Neuron (in vitro differentiated cells): ENCODE results near the gene AHRR.
A peak's percentile ranks its signal among the peaks of the same experiment; 100 is the strongest.

Experiments
- H2AFZ ChIP-seq: one replicate; pipeline ENCODE4 v1.6.1; 2013; ENCODE audit warnings: low read depth, mild to moderate bottlenecking, inconsistent platforms, low read length, moderate library complexity
- H3K27me3 ChIP-seq: one replicate; pipeline ENCODE4 v1.6.1; 2013; ENCODE audit warnings: low read length; ENCODE audit not compliant: insufficient read depth
- H3K36me3 ChIP-seq: one replicate; pipeline ENCODE4 v1.6.1; 2013; ENCODE audit warnings: low read length; ENCODE audit not compliant: insufficient read depth
- H3K4me1 ChIP-seq: one replicate; pipeline ENCODE4 v1.6.1; 2013; ENCODE audit warnings: low read length; ENCODE audit not compliant: insufficient read depth
- H3K4me3 ChIP-seq: 2 replicates; pipeline ENCODE4 v1.5.1; 2013; ENCODE audit warnings: mild to moderate bottlenecking, low read length, moderate library complexity
- H3K9me3 ChIP-seq: one replicate; pipeline ENCODE4 v1.6.1; 2013; ENCODE audit warnings: low read length

AHRR gene

DNA sequence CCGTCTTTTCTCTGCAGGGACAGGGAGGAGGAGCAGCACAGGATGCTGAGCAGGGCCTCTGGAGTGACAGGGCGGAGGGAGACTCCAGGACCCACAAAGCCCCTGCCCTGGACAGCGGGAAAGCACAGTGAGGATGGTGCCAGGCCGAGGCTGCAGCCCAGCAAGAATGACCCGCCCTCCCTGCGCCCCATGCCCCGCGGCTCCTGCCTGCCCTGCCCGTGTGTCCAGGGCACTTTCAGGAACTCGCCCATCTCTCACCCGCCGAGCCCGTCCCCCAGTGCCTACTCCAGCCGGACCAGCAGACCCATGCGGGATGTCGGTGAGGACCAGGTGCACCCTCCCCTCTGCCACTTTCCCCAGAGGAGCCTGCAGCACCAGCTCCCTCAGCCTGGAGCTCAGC, 112.3 kb downstream of the AHRR start:
- no peak overlapping the region for H3K4me3 ChIP-seq
- no peaks in the 10 kb centered on the region for H3K36me3 ChIP-seq

DNA sequence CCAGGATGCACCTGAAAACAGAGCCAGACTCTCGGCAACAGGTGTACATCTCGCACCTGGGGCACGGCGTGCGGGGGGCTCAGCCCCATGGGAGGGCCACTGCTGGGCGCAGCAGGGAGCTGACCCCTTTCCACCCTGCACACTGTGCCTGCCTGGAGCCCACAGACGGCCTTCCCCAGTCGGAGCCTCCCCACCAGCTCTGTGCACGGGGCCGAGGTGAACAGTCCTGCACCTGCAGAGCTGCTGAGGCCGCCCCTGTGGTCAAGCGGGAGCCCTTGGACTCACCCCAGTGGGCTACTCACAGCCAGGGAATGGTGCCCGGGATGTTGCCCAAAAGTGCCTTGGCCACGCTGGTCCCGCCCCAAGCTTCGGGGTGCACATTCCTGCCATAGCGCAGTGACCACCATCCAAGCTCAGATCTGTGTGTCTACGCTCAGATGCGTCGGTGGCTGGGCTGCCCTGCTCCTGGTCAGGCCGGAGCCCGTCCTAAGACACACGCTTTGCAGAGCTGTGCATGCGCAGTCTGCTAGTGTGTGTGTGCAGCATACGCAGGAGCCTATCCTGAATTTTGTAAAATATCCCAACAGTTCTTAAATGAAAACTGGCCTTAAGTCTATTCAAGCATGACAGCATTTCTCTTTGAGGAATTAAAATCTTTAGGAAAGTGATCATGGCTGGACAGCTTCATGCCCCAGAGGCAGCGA, 113.1 kb downstream of the AHRR start:
- no peak overlapping the region for H3K4me3 ChIP-seq
- H2AFZ ChIP-seq = no peak overlapping the region
- H3K4me1 ChIP-seq = peaks cover 15% of the 10 kb centered on the region
- no peaks in the 10 kb centered on the region for H3K27me3 ChIP-seq
- H3K36me3 ChIP-seq = no peaks in the 10 kb centered on the region
- H3K9me3 ChIP-seq = no peaks in the 10 kb centered on the region

More for the DNA sequence above, 112.3 kb downstream of the AHRR start:
- Histone ChIP-seq H3K4me1 (peaks cover 10% of the 10 kb centered on the region), H3K27me3 (no peaks in the 10 kb centered on the region), H3K9me3 (peaks cover 1% of the 10 kb centered on the region), H2AFZ (no peak overlapping the region)

DNA sequence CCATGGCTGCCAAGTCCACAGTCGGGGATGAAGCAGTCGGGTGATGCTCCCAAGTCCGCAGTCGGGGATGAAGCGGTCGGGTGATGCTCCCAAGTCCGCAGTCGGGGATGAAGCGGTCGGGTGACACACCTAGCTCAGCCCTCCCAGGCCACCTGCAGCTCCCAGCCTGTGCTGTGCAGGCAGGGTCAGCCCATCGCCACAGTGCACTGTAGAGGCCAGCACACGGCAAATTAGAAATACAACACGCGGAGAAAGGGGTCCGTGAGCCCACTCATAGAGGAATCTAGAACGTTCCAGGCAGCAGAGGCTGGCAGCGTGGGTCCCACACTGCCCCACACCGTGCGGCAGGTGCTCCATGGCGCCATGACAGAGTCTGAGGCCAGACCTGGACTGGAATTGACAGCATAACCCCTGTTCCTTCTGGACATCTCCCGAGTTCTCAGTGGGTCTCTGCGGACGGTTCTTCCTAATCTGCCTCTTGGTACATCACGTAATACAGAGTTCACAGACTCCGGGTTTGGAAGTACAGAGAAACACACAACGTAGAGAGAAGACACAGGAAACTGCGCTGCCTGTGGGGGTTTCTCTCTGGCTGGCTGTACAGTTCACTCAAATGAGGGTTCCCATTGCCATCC, 113.8 kb downstream of the AHRR start:
- Histone ChIP-seq H3K27me3 (no peaks in the 10 kb centered on the region), H3K36me3 (no peaks in the 10 kb centered on the region), H2AFZ (no peak overlapping the region), H3K4me3 (no peak overlapping the region), H3K9me3 (no peaks in the 10 kb centered on the region), H3K4me1 (peaks cover 22% of the 10 kb centered on the region)

DNA sequence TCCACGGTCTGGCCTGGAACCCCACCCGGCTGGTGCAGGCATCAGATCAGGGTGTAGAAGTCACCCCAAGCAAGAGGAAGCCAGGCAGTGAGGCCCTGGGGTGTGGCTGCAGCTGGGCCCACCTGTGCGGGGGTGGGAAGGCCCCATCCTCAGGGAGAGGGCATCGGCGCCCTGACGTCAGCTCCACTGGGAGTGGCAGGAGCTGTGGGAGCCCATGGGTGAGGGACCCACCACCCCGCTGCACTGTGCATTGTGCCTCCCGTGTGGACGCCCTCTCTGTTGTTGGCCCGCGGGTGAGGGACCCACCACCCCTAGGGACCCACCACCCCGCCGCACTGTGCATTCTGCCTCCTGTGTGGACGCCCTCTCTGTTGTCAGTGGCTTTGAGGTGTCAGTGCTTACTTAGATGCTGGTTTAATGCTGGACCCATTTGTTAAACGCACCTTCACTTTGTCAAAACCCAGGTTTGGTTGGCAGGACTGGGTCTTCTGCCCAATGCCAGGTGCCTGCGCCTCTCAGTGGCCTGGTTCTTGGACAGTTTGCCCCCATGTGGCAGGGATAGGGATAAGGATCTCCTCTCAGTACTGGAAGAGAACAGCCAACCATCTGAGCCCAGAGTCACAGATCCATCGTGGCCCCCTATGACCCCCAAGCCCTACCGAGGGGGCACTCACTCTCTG, 114.6 kb downstream of the AHRR start:
- Histone ChIP-seq H3K4me3 (no peak overlapping the region), H3K9me3 (no peaks in the 10 kb centered on the region), H2AFZ (no peak overlapping the region), H3K27me3 (no peaks in the 10 kb centered on the region), H3K36me3 (no peaks in the 10 kb centered on the region), H3K4me1 (peaks cover 25% of the 10 kb centered on the region)

DNA sequence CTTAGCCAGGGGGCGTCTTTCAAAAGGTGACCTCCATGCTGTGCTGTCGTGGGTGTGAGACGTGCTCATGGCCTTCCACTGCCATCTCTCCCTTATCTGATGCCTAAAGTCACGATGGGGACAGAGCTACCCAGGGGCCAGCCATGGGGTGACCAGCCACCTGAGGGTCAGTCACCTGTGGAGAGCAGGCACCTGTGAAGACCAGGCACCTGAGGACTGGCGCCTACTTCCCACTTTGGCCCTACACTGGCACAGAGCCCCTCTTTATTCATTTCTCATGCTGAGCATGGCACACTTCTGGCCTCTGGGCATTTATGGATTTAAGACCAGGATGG, 115.1 kb downstream of the AHRR start:
- no peaks in the 10 kb centered on the region for H3K9me3 ChIP-seq

DNA sequence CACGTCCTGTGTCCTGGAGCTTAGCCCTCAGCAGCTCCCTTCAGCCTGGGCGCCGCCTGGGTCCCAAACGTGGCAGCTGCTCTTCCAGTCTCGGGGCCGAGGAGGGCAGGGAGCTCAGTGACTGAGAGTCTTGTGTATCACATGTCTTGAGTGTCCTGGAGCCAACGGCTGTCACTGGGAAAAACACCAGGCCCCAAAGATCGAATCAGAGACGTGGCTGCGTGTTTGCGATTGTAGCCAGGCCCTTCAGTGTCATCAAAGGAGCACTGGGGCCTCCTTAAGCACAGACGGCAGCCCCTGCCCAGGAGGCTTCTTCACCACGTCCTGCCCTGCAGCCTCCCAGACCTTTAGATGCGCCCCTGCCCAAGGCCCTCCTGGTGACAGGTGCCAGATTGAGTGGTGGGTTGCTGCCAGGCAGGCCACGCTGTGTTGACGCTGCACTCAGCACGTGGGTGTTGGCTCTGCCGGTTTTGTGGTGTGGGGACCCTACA, 115.8 kb downstream of the AHRR start:
- no peaks in the 10 kb centered on the region for H3K27me3 ChIP-seq
- H2AFZ ChIP-seq = no peak overlapping the region
- H3K4me1 ChIP-seq = peaks cover 31% of the 10 kb centered on the region
- no peak overlapping the region for H3K4me3 ChIP-seq
- H3K9me3 ChIP-seq = no peaks in the 10 kb centered on the region
- no peaks in the 10 kb centered on the region for H3K36me3 ChIP-seq

More for the DNA sequence above, 115.1 kb downstream of the AHRR start:
- no peak overlapping the region for H3K4me3 ChIP-seq
- peaks cover 25% of the 10 kb centered on the region for H3K4me1 ChIP-seq
- H2AFZ ChIP-seq = no peak overlapping the region
- H3K36me3 ChIP-seq = no peaks in the 10 kb centered on the region
- H3K27me3 ChIP-seq = no peaks in the 10 kb centered on the region

DNA sequence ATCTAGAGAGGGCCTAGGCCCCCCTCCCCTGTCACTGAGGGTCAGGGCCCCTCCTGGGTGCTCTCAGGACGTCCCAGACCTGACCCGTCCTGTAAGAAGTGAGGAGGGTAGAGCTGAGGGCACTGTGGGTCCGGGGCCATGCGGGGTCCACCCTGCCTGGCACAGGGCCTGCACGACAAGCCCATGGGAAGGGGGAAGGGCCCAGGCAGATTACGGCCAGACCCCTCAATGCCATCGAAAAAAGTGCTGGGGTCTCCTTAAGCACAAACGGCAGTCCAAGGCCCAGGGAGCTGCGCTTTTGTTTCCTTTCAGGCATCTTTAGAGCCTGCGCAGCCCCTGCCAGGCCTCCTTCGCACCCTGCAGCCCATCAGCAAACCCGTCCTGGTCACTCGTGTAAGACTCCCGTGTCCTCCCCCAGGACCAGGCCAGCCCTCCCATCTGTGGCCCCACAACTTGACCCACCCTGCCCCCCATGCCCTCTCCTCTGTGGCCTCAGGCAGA, 117.0 kb downstream of the AHRR start:
- no peak overlapping the region for H3K4me3 ChIP-seq
- peaks cover 35% of the 10 kb centered on the region for H3K4me1 ChIP-seq
- H2AFZ ChIP-seq = no peak overlapping the region
- no peaks in the 10 kb centered on the region for H3K27me3 ChIP-seq
- H3K9me3 ChIP-seq = no peaks in the 10 kb centered on the region
- no peaks in the 10 kb centered on the region for H3K36me3 ChIP-seq

DNA sequence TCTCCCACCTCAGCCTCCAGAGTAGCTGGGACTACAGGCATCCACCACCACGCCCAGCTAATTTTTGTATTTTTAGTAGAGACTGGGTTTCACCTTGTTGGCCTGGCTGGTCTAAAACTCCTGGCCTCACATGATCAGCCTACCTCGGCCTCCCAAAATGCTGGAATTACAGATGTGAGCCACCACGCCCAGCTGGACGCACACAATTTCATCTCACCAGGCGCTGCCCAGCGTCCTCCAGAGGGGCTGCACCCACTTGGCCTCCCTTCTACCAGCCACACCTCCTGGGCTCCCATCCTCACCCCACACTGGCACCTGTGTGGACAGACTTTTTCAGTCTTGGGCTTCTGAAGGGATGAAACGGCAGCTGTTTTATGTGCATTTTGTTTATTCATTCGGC, 117.7 kb downstream of the AHRR start:
- Histone ChIP-seq H3K36me3 (no peaks in the 10 kb centered on the region), H3K9me3 (no peaks in the 10 kb centered on the region), H2AFZ (no peak overlapping the region), H3K4me1 (peaks cover 41% of the 10 kb centered on the region), H3K27me3 (no peaks in the 10 kb centered on the region), H3K4me3 (no peak overlapping the region)

DNA sequence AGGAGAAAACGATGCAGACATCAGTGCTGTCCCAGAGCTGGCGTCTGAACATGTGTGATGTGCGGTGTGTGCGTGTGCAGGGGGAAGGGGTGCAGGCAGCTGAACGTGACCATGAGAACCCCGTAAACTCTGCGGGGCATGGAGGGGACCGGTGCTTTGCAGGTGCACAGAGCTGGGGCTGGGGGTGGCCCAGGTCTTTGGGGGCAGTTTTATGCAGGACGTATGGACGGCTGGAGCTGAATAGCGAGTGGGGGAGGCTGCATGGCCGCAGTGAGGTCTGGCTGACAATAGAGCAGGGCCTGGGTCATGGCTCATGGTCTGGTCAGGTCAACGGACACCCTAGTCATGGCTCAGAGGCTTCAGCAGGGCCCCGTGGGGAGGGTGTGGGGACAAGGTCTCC, 118.1 kb downstream of the AHRR start:
- Histone ChIP-seq H3K27me3 (no peaks in the 10 kb centered on the region), H3K4me1 (peaks cover 44% of the 10 kb centered on the region), H3K36me3 (no peaks in the 10 kb centered on the region), H3K4me3 (no peak overlapping the region), H3K9me3 (no peaks in the 10 kb centered on the region), H2AFZ (no peak overlapping the region)

DNA sequence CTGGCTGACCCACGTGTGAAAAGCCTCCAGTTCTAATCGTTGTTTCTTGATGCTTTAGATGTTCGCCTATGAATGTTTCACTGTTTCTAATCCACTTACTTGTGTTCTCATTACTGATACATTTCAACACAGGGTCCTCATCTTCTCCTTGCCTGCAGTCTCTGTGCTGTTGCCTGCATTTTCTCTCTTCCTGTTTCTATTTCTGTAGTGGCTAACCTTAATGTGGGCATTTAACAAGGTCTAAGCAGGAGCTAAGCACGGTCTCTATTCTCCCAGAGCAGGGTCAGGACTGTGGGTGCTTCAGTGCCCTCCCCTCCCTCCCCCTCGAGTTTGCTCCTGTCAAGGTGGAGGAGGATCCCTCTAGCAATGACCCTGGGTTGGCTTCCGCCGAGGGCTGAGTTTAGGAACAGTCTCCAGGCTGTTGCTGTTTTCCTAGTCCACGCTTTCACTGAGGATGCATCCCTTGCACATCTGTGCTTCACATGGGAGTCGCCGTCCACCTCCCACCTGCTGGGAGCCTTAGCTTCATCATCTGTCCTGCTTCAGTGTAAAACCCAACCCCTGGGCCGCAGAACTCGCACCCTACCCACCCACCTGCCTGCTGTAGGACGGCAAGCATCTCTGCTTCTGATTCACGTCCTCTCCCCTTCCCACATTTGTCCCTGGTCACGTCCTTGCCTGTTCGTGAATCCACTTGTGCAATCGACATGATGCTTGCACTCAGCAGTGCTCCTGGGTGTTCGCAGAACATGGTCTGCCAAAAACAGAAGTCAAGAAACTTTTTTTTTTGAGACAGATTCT, 119.1 kb downstream of the AHRR start:
- Histone ChIP-seq H3K4me1 (peaks cover 44% of the 10 kb centered on the region), H2AFZ (no peak overlapping the region), H3K27me3 (no peaks in the 10 kb centered on the region), H3K4me3 (no peak overlapping the region), H3K36me3 (no peaks in the 10 kb centered on the region), H3K9me3 (no peaks in the 10 kb centered on the region)

DNA sequence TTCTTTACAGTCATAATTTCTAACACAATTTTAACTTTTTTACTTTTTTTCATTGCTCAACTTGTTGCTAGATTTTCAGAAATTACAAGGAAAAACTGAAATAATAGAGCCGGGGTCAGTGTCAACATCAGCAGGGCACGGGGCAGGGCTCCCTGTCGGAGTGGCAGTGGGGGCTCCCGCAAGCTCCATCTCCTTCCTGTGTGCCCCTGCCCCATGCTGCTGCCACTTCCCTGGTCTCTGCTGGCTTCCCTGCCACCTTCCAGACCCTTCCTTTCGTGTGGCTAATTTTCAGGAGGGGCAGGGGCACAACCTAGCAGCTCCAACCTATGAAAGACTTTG, 120.5 kb downstream of the AHRR start:
- Histone ChIP-seq H3K36me3 (peaks cover 7% of the 10 kb centered on the region), H3K9me3 (no peaks in the 10 kb centered on the region), H3K27me3 (no peaks in the 10 kb centered on the region), H2AFZ (no peak overlapping the region), H3K4me1 (peaks cover 44% of the 10 kb centered on the region), H3K4me3 (peak overlapping the region; percentile 93)

DNA sequence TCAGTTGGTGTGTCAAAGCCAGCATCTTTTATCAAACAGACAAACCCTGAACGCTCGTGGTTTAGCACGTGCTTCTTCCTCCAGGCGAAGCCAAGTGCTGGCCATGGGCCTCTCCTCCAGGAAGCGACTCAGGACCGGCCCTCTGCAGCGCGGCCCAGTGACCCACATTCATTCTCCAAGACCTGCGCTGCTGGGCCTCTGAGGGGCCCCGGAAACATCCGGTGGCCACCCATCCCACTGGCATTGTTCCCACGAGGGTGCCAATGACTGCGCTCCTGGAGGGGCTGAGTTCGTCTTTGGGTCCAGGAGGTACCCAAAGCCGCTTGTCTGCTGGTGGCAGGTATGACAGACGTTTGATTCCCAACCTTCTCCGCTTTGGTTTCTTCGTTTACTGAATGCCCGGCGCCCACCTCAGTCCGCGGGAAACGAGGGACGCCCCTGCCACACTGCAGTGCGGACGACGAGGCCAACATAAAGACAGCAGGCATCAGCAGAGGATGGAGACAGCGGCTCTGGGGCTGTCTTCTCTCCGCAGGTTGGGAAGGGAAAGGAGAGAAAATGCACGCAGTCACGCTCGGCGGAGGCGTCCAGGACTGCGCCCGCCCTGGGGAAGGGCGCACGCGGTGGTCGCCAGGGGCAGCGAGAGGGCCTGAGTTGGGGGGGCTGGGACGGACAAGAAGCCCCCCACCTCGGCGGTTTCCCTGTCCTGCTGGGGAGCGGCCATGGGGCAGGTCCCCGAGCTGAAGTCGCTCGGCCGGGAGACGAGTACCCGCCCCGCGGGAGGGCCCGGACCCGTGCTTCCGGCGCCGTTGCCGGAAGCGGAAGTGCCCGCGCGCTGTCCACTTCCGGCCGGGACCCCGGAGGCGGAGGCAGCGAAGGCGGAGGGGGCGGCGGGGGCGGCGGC, 121.1 kb downstream of the AHRR start, which contains the start of gene EXOC3:
TSS of gene EXOC3 (plus strand) at position 842 of the 904 bp plus-strand sequence. CDS start 3,030 bp downstream, outside the sequence.
- H3K36me3 ChIP-seq = peaks cover 13% of the 10 kb centered on the region

More for the DNA sequence above, 121.1 kb downstream of the AHRR start, which contains the start of gene EXOC3:
- Histone ChIP-seq H3K4me3 (peak within 1 kb of the TSS; percentile 93), H3K4me1 (peaks cover 44% of the 10 kb centered on the region), H3K9me3 (no peaks in the 10 kb centered on the region), H2AFZ (peak within 1 kb of the TSS; percentile 55), H3K27me3 (no peaks in the 10 kb centered on the region)
